ENCODE results near the gene DHCR7.
"Not testable (repeated sequence)": the region's sequence is repeated elsewhere in the genome, so short reads cannot be mapped to it uniquely, and the experiment has no call there.

The DHCR7 gene

GRCh38 chr11:71437399-71437798, 10.8 kb downstream of the DHCR7 start:
- DNase-seq (ENCODE audit: low spot score), result no peak

- no peak for DNase-seq (ENCODE audit: low spot score)
These were observed 11.3 kb downstream of the DHCR7 start for GRCh38 chr11:71436861-71437260.

DNA sequence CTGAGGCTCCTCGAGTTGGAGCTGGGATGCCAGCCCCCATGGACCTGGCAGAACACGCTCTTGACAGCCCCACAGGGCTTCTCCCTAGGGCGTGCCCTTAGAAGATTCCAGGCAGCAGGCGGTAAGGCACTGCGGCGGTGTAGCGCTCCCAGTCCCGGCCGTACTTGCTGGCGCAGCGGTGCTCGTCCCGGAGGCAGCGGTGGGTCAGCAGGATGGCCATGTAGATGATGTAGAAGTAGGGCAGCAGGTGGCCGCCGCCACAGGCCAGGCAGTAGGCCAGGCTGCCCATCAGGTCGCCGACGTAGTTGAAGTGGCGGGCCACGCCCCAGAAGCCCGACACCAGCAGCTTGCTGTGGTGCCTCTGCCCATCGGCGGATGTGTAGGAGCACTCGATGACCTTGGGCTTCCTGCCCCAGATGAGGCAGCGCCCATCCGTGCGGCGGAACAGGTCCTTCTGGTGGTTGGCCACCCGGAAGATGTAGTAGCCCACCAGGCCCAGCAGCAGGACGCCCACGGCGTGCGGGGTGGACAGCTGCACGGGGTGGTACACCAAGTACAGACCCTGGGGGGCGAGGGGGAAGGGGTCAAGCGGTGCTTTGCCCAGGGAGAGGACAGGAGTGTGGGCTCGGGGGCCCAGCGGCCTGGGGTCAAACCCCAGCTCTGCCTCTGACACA, 12.8 kb downstream of the DHCR7 start:
- DNase-seq (ENCODE audit: low spot score), result no peak

- DNase-seq (ENCODE audit: low spot score), result no peak
These were observed 13.5 kb downstream of the DHCR7 start for GRCh38 chr11:71434576-71435130.

GRCh38 chr11:71433648-71434450, 14.3 kb downstream of the DHCR7 start:
- no peak for DNase-seq (ENCODE audit: low spot score)

DNA sequence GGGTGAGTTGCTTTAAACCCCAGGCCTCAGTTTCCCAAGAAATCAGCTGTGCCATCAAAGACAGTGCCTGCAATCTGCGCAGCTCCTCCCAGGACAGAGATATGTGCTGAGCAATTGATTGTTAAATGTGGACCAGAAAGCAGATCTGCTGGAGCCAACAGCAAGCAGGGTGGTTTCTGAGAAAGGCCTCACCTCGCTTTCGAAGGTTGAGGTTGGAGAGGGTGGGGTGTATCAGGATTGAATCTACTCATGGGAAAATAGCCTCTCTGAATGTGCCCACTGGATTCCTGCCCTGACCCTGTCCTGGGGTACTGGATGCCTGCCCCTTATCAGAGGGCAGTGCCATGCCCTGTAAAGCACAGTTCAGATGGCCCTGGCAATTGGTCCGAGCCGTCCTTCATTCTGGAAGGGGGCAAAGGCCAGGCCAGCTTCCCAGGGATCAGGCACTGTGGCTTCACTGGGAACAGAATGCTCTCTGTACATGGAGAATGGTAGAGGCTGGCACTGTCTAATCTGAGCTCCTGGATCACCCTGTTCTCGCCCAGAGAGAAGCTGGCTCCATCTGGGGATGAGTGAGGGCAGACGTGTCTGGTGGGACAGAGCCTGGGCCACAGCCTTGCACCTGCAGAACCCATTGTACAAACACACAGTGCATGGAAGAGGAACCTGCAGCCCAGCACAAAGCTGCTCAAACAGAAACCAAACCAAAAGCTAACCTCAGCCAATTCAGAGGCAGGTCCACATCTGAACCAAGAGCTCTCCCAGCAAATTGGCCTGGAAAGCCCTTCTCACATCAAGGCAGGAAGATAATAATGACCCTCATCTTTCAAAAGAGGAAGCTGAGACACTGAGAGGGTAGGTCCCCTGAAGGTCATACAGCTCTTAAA, 15.2 kb downstream of the DHCR7 start:
- DNase-seq (ENCODE audit: low spot score), result no peak

DNA sequence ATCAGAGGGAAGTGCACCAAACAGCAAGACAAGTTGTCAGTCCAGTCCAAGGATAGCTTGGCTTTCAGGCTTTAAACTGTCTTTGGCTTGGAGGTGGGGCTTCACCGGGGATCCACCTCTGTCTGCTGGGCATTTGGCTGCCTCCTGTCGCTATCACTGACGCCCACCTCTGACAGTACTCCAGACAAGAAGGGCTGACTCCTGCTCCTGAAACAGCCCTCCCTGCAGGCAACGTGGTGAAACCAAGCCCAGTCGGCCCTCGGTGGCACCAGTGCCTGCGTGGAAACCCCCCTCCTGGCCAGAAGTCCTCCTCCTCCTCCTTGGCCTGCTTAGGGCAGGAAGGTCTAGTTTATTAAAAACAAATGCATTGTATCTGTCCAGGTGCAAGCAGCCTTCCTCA, 16.9 kb downstream of the DHCR7 start:
- no peak for DNase-seq (ENCODE audit: low spot score)

- no peak for DNase-seq (ENCODE audit: low spot score)
These were observed 18.0 kb downstream of the DHCR7 start for GRCh38 chr11:71430166-71430565.

GRCh38 chr11:71429701-71430100, 18.5 kb downstream of the DHCR7 start:
- DNase-seq (ENCODE audit: low spot score), result peak; percentile 22

DNA sequence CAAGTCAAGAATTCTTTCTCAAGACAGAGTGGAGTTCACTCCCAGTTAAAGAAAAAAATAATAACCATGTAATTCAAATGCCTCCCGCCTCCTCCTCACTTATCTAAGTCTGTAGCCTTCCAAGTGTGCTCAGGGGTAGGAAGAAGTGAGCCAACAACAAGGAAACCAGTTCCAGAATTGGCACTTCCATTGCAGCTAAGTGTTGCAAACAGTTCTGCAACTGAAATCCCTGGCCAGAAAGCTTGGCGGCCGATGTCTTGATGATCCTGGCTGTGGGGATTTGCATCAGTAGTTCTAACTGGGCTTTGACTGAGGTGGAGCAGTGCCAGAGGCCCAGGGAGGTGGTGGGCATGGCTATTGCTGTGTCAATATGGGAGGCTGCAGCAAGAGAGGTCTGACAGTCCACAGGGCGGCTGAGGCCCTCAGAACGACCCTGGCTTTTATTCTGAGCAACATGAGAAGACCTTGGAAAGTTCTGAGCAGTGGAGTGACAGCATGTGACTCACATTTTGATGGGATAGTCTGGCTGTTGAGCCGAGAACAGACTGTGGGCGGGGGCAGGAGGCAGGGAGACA, 19.2 kb downstream of the DHCR7 start:
- DNase-seq (ENCODE audit: low spot score), result no peak

DNA sequence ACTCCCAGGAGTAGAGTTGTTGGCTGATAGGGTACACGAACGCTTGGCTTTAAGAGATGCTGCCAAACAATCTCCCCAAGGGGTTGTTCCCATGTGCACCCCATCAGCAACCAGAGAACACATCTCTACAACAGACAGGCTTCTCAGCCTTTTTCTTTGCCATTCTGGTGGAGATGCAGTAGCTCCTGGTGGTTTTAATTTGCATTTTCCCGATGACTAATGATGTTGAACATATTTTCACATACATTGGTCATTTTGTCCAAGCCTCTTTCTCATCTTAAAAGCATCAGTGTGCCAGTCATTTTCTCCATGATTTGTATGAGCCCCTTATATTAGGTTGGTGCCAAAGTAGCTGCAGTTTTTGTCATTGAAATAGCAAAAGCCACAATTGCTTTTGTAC, 21.8 kb downstream of the DHCR7 start:
- DNase-seq (ENCODE audit: low spot score), result no peak

DNA sequence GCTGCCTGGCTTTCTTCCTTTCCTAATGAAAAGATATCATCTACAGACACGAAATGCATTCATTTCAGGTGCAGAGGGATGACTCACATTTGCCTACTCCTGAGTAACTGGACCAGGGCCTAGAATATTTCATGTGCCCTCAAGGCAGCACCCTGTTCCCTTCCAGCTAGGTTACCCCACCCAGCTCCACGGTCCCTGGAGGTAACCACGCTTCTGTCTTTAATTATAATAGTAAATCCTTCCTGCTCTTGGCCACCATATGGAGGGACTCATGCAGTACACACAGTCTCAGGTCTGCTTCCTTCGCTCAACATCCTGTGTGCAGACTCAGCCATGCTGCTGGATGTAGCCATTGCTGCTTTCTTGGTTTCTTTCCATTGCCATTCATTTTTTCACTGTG, 22.3 kb downstream of the DHCR7 start:
- DNase-seq (ENCODE audit: low spot score), result peak; percentile 17

DNA sequence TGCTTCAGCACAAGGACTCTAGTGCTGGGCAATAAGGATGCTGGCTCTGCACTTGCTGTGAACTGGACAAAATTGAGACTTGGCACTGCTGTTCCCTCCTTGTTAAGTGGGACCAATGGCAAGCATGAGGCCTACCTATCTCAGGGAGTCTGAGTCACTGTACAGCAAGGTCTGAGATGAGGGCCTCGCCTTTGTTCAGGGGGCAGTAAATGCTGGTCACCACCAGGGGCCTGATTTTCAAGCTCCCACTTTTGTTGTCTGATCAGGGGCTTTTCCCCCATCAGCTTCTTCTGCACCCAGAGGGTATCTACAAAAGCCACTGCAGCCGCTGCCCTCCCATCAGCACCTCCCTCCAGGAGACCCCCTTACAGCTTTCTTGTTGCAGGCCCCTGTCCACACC, 22.8 kb downstream of the DHCR7 start:
- DNase-seq (ENCODE audit: low spot score), result no peak

GRCh38 chr11:71423181-71423790, 24.9 kb downstream of the DHCR7 start:
- no peak for DNase-seq (ENCODE audit: low spot score)

DNA sequence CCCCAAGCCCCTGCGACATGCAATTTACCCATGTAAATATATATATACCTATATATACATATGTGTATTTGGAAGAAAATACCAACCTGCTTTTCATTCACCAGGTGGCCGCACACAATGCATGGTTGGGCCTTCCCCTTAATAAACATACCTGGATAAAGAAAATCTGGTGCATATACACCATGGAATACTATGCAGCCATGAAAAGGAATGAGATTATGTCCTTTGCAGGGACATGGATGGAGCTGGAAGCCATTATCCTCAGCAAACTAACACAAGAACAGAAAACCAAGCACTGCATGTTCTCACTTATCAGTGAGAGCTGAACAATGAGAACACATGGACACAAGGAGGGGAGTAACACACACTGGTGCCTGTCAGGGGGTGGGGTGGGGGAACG, 25.9 kb downstream of the DHCR7 start:
- DNase-seq (ENCODE audit: low spot score), result not testable (repeated sequence)

GRCh38 chr11:71421392-71421950, 26.7 kb downstream of the DHCR7 start:
- DNase-seq (ENCODE audit: low spot score), result no peak

GRCh38 chr11:71420455-71421241, 27.5 kb downstream of the DHCR7 start:
- peak; percentile 22 for DNase-seq (ENCODE audit: low spot score)

- DNase-seq (ENCODE audit: low spot score), result no peak
These were observed 29.6 kb downstream of the DHCR7 start for GRCh38 chr11:71418643-71419042.

GRCh38 chr11:71414645-71415044, 33.5 kb downstream of the DHCR7 start:
- no peak for DNase-seq (ENCODE audit: low spot score)

GRCh38 chr11:71410363-71410966, 37.7 kb downstream of the DHCR7 start:
- no peak for DNase-seq (ENCODE audit: low spot score)
